Spinal cord (tissue), 10 donors: ENCODE results near the gene DPEP2. TPM values are rescaled to one million over a fixed set of nuclear protein-coding genes. Genes with fewer than 3 reads are reported as not detected.
A peak's percentile ranks its signal among the peaks of the same experiment; 100 is the strongest.
"Not testable (repeated sequence)": the region's sequence is repeated elsewhere in the genome, so short reads cannot be mapped to it uniquely, and the experiment has no call there.

Experiments used
- DNase-seq, 6 donors: peaks; one replicate each; pipeline versions ENCODE4 v3.0.0 to v3.0.0-alpha.2; 2013 to 2015; ENCODE audit warnings: low spot score in 6 of 6, low read depth in 4 of 6
- H3K27ac ChIP-seq: one replicate; pipeline ENCODE4 v1.5.1; 2013; ENCODE audit warnings: low read depth, low read length, control low read depth
- H3K27me3 ChIP-seq: one replicate; pipeline ENCODE4 v1.6.1; 2013; ENCODE audit warnings: low read length; ENCODE audit not compliant: control insufficient read depth, insufficient read depth
- H3K36me3 ChIP-seq: one replicate; pipeline ENCODE4 v1.6.1; 2013; ENCODE audit warnings: low read length; ENCODE audit not compliant: control insufficient read depth, insufficient read depth
- H3K4me1 ChIP-seq: one replicate; pipeline ENCODE4 v1.6.1; 2013; ENCODE audit warnings: low read length; ENCODE audit not compliant: control insufficient read depth, insufficient read depth
- H3K4me3 ChIP-seq: one replicate; pipeline ENCODE4 v1.5.1; 2013; ENCODE audit warnings: low read depth, low read length, control low read depth
- H3K9me3 ChIP-seq: one replicate; pipeline ENCODE4 v1.6.1; 2013; ENCODE audit warnings: low read length; ENCODE audit not compliant: control insufficient read depth, insufficient read depth
- WGBS: methylation state at CpG from one replicate; pipeline ENCODE4 v1.1.5; 2013; ENCODE audit warnings: missing lambda C conversion rate; ENCODE audit not compliant: insufficient coverage; 5-methylcytosine and 5-hydroxymethylcytosine counted together
- polyA plus RNA-seq, 2 donors: library from polyadenylated mRNA; unstranded; fragments of 120-200 nt; gene quantifications; one replicate each; pipeline ENCODE4 v1.2.1, GENCODE V29; 2013; ENCODE audit not compliant: insufficient read length in 2 of 2
- total RNA-seq, 2 donors: library from RNA; depleted of rRNA in 1 of 2; stranded (reverse); fragments of 120-200 nt in 1 of 2; fragments of >200 nt in 1 of 2; gene quantifications; one replicate each; pipeline versions ENCODE4 v1.2.3 to v1.2.4, GENCODE V29; 2013 to 2014
- donor health status: healthy.

DPEP2 gene
- total and polyA plus RNA-seq, 4 donors: 1.0 to 3.0 (median 2.5) TPM

DNA sequence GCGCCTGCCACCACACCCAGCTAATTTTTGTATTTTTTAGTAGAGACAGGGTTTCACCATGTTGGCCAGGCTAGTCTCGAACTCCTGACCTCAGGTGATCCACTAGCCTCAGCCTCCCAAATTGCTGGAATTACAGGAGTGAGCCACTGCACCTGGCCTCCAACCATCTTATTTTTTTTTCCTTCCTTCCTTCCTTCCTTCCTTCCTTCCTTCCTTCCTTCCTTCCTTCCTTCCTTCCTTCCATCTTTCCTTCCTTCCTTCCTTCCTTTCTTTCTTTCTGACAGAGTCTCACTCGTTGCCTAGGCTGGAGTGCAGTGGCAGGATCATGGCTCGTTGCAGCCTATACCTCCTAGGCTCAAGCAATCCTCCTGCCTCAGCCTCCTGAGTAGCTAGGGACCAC, 10.6 kb upstream of the DPEP2 start:
- not testable (repeated sequence) for H3K27me3 ChIP-seq, H3K4me3 ChIP-seq, H3K36me3 ChIP-seq, H3K4me1 ChIP-seq, H3K9me3 ChIP-seq, DNase-seq, H3K27ac ChIP-seq
- WGBS: 92% methylated on average over 3 of the region's 4 CpGs

DNA sequence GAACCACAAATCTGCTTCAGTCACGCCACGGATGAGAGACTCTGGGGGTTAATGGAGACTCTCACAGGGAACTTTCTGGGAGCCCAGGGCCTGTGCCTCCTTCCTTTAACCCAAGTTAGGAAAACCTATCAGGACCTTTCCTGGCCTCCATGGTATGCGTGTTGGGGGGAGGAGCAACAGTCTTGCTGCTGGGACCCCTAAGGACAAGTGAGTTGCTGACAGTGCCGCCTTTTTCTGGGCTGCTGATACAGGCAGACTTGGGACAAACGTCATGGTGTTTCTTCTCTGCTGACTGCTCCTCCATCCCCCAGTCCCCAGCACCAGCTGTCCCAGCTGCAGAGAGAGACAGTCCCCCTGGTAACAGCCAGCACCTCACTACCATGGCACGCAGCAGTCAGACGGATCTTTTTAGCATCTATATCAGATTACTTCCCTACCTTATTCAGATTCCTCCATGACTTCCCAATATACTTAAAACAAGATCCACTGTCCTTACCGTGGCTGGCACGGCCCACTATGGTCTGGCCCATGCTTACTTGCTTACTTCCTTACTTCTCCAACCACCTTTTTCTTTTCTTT, 10.0 kb upstream of the DPEP2 start:
- no peak for DNase-seq
- no peak overlapping the region for H3K4me3 ChIP-seq
- H3K27me3 ChIP-seq: no peaks in the 10 kb centered on the region
- H3K36me3 ChIP-seq: no peaks in the 10 kb centered on the region
- 56% methylated on average over 9 of the region's 9 CpGs for WGBS
- H3K27ac ChIP-seq: no peak overlapping the region
- H3K9me3 ChIP-seq: no peaks in the 10 kb centered on the region
- no peaks in the 10 kb centered on the region for H3K4me1 ChIP-seq

DNA sequence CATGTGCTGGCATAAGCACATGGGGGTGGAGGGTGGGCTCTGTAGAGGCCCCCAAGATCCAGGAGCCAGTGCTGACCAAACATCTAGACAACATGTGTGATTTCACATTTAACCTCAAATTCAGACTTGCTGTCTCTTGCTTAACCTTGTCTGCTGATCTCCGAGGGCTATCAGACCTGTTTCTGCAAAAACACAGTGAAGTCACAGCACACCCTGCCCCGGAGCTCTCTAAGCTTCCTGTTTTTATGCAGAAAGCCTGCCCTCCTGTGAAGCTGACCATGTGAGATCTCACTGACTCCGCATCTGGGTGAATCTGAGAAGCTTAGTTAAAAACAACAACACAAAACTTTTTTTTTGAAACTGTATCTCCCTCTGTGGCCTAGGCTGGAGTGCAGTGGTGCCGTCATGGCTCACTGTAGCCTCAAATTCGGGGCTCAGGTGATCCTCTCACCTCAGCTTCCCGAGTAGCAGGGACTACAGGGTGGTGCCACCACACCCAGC, 6.6 kb upstream of the DPEP2 start:
- Histone ChIP-seq H3K36me3 (no peaks in the 10 kb centered on the region), H3K27me3 (no peaks in the 10 kb centered on the region), H3K9me3 (no peaks in the 10 kb centered on the region), H3K4me1 (no peaks in the 10 kb centered on the region), H3K4me3 (no peak overlapping the region), H3K27ac (peak overlapping the region; percentile 52)
- DNase-seq: no peak
- WGBS: 53% methylated on average over 4 of the region's 6 CpGs

- H3K27me3 ChIP-seq: no peaks in the 10 kb centered on the region
- H3K9me3 ChIP-seq: no peaks in the 10 kb centered on the region
- peaks cover 2% of the 10 kb centered on the region for H3K4me1 ChIP-seq
- H3K27ac ChIP-seq: peak overlapping the region; percentile 52
- no peak for DNase-seq
- H3K36me3 ChIP-seq: no peaks in the 10 kb centered on the region
- H3K4me3 ChIP-seq: no peak overlapping the region
- WGBS: 87% methylated on average over 5 of the region's 9 CpGs
Measured at GRCh38 chr16:68005211-68005610, 5.9 kb upstream of the DPEP2 start.

GRCh38 chr16:68003031-68003430, 3.7 kb upstream of the DPEP2 start:
- no peak for DNase-seq
- no peaks in the 10 kb centered on the region for H3K36me3 ChIP-seq
- H3K27ac ChIP-seq: no peak overlapping the region
- no peak overlapping the region for H3K4me3 ChIP-seq
- no peaks in the 10 kb centered on the region for H3K9me3 ChIP-seq
- no CpG with 5 or more reads among the region's 4 CpGs for WGBS
- peaks cover 5% of the 10 kb centered on the region for H3K4me1 ChIP-seq
- no peaks in the 10 kb centered on the region for H3K27me3 ChIP-seq

GRCh38 chr16:68000450-68000849, 1.2 kb upstream of the DPEP2 start:
- H3K9me3 ChIP-seq: no peaks in the 10 kb centered on the region
- WGBS: 69% methylated on average over 2 of the region's 3 CpGs
- H3K4me3 ChIP-seq: no peak overlapping the region
- H3K27ac ChIP-seq: peak overlapping the region; percentile 61
- no peaks in the 10 kb centered on the region for H3K27me3 ChIP-seq
- no peaks in the 10 kb centered on the region for H3K36me3 ChIP-seq
- no peak for DNase-seq
- H3K4me1 ChIP-seq: peaks cover 5% of the 10 kb centered on the region

GRCh38 chr16:67999985-68000384, 701 bp upstream of the DPEP2 start:
- H3K4me3 ChIP-seq: no peak overlapping the region
- H3K27me3 ChIP-seq: no peaks in the 10 kb centered on the region
- no peak for DNase-seq
- 63% methylated on average over 1 of the region's 2 CpGs for WGBS
- no peaks in the 10 kb centered on the region for H3K9me3 ChIP-seq
- H3K27ac ChIP-seq: peak overlapping the region; percentile 61
- H3K4me1 ChIP-seq: peaks cover 5% of the 10 kb centered on the region
- no peaks in the 10 kb centered on the region for H3K36me3 ChIP-seq

- not testable (repeated sequence) for H3K36me3 ChIP-seq, H3K4me3 ChIP-seq, H3K9me3 ChIP-seq, H3K27me3 ChIP-seq, DNase-seq, H3K27ac ChIP-seq
- WGBS: 92% methylated on average over 34 of the region's 36 CpGs
- H3K4me1 ChIP-seq: peaks cover 11% of the 10 kb centered on the region
Measured at GRCh38 chr16:67998231-67998778, 979 bp downstream of the DPEP2 start.

GRCh38 chr16:67996666-67997065, 2.6 kb downstream of the DPEP2 start:
- no peaks in the 10 kb centered on the region for H3K36me3 ChIP-seq
- H3K4me1 ChIP-seq: peaks cover 18% of the 10 kb centered on the region
- no peaks in the 10 kb centered on the region for H3K27me3 ChIP-seq
- no peak overlapping the region for H3K4me3 ChIP-seq
- H3K9me3 ChIP-seq: no peaks in the 10 kb centered on the region
- no peak overlapping the region for H3K27ac ChIP-seq
- no peak for DNase-seq
- WGBS: 97% methylated on average over 4 of the region's 5 CpGs

GRCh38 chr16:67995423-67995822, 3.9 kb downstream of the DPEP2 start:
- Histone ChIP-seq H3K4me1 (peaks cover 18% of the 10 kb centered on the region), H3K9me3 (no peaks in the 10 kb centered on the region), H3K27me3 (no peaks in the 10 kb centered on the region), H3K4me3 (no peak overlapping the region), H3K36me3 (no peaks in the 10 kb centered on the region), H3K27ac (no peak overlapping the region)
- no peak for DNase-seq
- 100% methylated on average over 1 of the region's 5 CpGs for WGBS
